ENCODE data around the gene GFER. TPM values are rescaled to one million over a fixed set of nuclear protein-coding genes. Genes with fewer than 3 reads are reported as not detected.
A peak's percentile ranks its signal among the peaks of the same experiment; 100 is the strongest.

GFER gene
- total and polyA plus RNA-seq, 4 donors = 7.4 to 63.5 (median 25.6) TPM

DNA sequence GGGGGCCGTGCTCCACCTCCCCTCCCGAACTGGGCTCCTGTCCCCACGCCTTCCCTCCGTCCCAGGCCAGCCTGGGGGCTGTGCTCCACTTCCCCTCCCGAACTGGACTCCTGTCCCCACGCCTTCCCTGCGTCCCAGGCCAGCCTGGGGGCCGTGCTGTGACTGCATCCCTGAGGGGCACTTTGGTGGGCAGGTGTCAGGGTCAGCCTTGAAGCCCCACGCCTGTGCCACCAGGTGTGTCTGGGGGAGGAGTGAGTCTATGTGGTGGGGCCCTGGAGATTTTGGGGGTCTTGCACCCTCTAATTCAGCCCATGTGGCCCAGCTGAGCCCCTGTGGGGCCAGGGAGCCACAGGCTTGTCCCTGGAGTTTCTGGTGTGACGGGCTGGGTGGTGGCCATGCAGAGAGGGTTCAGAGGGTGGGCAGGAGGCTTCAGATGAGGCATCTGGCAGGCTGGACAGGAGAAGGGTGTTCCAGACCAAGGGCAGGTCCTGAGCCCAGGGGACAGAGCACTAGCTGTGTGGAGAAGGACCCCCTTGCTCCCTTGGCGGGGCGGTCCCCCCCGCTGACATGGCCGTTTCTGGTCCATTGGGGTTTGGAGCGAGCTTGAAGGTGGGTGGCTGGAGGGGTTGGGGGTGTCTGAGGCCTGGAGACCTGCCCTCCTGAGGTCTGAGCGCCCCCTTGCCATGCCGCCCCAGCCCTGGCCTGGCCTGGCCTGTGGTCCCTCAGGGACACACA, 50.9 kb downstream of the GFER start:
- WGBS, 2 donors = 57 to 67% methylated on average over 13 to 17 of the region's 17 CpGs
- no peak for ATAC-seq (ENCODE audit: insufficient read depth, low FRiP score)
- peak overlapping the region; percentile 55 for H3K4me3 ChIP-seq
- H3K36me3 ChIP-seq (ENCODE audit: control insufficient read depth in 4 of 4, insufficient read depth in 4 of 4, low read length in 4 of 4) = peaks cover 0 to 30% (median 12%) of the 10 kb centered on the region in 4 donors
- no peak overlapping the region for H3K9ac ChIP-seq (ENCODE audit: insufficient read depth in 1 of 2, low read length in 2 of 2)
- no peaks in the 10 kb centered on the region for H3K27me3 ChIP-seq (ENCODE audit: control insufficient read depth in 3 of 3, insufficient read depth in 3 of 3, low read length in 2 of 3)
- no peaks in the 10 kb centered on the region for H3K9me3 ChIP-seq (ENCODE audit: control insufficient read depth in 4 of 4, insufficient read depth in 3 of 4, low read length in 3 of 4)
- no peak for DNase-seq
- no peak for TF ChIP-seq CTCF (IDR thresholded peaks at IDR 0.05; ENCODE audit: control extremely low read depth, extremely low read depth)
- peaks cover 0 to 74% (median 48%) of the 10 kb centered on the region in 5 donors for H3K4me1 ChIP-seq (ENCODE audit: control insufficient read depth in 5 of 5, insufficient read depth in 5 of 5, low read length in 5 of 5)
- peak overlapping the region; percentile 71 to 91 for H3K27ac ChIP-seq (ENCODE audit: low read depth in 1 of 2, low read length in 1 of 2)

DNA sequence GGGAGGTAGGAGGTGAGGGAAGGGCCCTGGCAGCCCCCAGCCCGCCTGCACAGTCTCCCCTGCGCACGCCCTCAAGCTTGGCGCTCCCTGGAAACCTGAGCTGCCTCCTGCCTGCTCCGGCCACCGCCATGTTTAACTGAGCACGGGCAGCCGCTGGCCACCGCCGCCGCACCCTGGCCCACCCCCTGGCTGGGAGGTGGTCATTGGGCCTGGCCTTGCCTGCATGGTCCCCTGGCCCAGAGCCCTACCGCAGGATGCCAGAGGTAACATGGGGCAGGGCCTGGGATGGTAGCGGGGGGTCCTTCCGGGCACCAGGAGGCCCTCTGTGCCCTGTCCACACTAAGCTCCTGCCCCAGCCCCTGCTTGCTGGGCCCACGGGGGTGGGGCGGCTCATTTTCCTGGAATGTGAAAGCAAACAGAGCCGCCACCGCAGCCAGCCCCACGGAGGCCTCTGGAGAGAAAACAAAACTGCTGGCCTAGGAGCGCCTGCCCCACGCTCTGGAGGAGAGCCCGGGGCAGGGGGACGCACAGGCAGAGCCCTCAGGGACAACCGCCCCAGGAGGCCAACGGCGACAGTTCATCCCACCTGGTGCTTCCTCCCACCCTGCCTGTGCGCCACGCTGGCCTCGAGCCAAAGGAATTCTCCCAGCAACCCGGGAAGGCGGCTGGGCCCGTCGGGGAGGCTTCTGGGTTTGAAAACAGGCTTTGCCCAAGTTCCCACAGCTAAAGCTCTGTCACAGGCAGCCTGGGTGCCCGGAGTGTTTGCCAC, 51.6 kb downstream of the GFER start:
- peak; percentile 79 to 87 (median 83) for DNase-seq
- Histone ChIP-seq H3K36me3 (ENCODE audit: control insufficient read depth in 4 of 4, insufficient read depth in 4 of 4, low read length in 4 of 4) (peaks cover 0 to 27% (median 12%) of the 10 kb centered on the region in 4 donors), H3K4me1 (ENCODE audit: control insufficient read depth in 5 of 5, insufficient read depth in 5 of 5, low read length in 5 of 5) (peaks cover 0 to 81% (median 55%) of the 10 kb centered on the region in 5 donors)

GRCh38 chr16:2036200-2036966, 52.4 kb downstream of the GFER start:
- TF ChIP-seq CTCF (IDR thresholded peaks at IDR 0.05; ENCODE audit: control extremely low read depth, extremely low read depth) = no peak
- Histone ChIP-seq H3K4me1 (ENCODE audit: control insufficient read depth in 5 of 5, insufficient read depth in 5 of 5, low read length in 5 of 5) (peaks cover 0 to 89% (median 62%) of the 10 kb centered on the region in 5 donors), H3K4me3 (peak overlapping the region; percentile 55), H3K27me3 (ENCODE audit: control insufficient read depth in 3 of 3, insufficient read depth in 3 of 3, low read length in 2 of 3) (no peaks in the 10 kb centered on the region), H3K9ac (ENCODE audit: insufficient read depth in 1 of 2, low read length in 2 of 2) (no peak overlapping the region), H3K36me3 (ENCODE audit: control insufficient read depth in 4 of 4, insufficient read depth in 4 of 4, low read length in 4 of 4) (peaks cover 0 to 23% (median 12%) of the 10 kb centered on the region in 4 donors), H3K9me3 (ENCODE audit: control insufficient read depth in 4 of 4, insufficient read depth in 3 of 4, low read length in 3 of 4) (no peaks in the 10 kb centered on the region), H3K27ac (ENCODE audit: low read depth in 1 of 2, low read length in 1 of 2) (peak overlapping the region; percentile 71 to 91)
- DNase-seq = no peak
- ATAC-seq (ENCODE audit: insufficient read depth, low FRiP score) = no peak
- WGBS, 2 donors = 73 to 79% methylated on average over 40 to 47 of the region's 47 CpGs

More for the DNA sequence above, 51.6 kb downstream of the GFER start:
- 40 to 68% methylated on average over 34 of the region's 34 CpGs for WGBS, 2 donors
- no peaks in the 10 kb centered on the region for H3K27me3 ChIP-seq (ENCODE audit: control insufficient read depth in 3 of 3, insufficient read depth in 3 of 3, low read length in 2 of 3)
- H3K9ac ChIP-seq (ENCODE audit: insufficient read depth in 1 of 2, low read length in 2 of 2) = no peak overlapping the region
- peak overlapping the region; percentile 71 to 91 for H3K27ac ChIP-seq (ENCODE audit: low read depth in 1 of 2, low read length in 1 of 2)
- H3K9me3 ChIP-seq (ENCODE audit: control insufficient read depth in 4 of 4, insufficient read depth in 3 of 4, low read length in 3 of 4) = no peaks in the 10 kb centered on the region
- H3K4me3 ChIP-seq = peak overlapping the region; percentile 55
- TF ChIP-seq CTCF (IDR thresholded peaks at IDR 0.05; ENCODE audit: control extremely low read depth, extremely low read depth) = no peak
- ATAC-seq (ENCODE audit: insufficient read depth, low FRiP score) = peak; percentile 30
